Kidney (tissue), 14 donors: ENCODE results near the gene METTL17. TPM values are rescaled to one million over a fixed set of nuclear protein-coding genes. Genes with fewer than 3 reads are reported as not detected.

ENCODE experiments used
- DNase-seq, 5 donors: peaks; one replicate each; pipeline ENCODE4 v3.0.0-alpha.2; 2013 to 2020
- FAIRE-seq: peaks from 2 replicates; lab custom pipeline; 2012; peaks lifted over from hg19 to GRCh38; lab: Jason Lieb, UNC
- H3K27ac ChIP-seq, 2 donors: one replicate each; pipeline ENCODE4 v1.7.0; 2013; ENCODE audit warnings: low read depth in 2 of 2, low read length in 2 of 2, inconsistent platforms in 1 of 2
- H3K27me3 ChIP-seq: one replicate; pipeline ENCODE4 v1.7.1; 2013; ENCODE audit warnings: low read length, inconsistent platforms; ENCODE audit not compliant: control insufficient read depth, insufficient read depth
- H3K36me3 ChIP-seq, 3 donors: one replicate each; pipeline versions ENCODE4 v1.7.0 to v1.7.1; 2013; ENCODE audit warnings: low read length in 3 of 3, control low read depth in 1 of 3, inconsistent platforms in 1 of 3; ENCODE audit not compliant: insufficient read depth in 3 of 3, control insufficient read depth in 2 of 3
- H3K4me1 ChIP-seq, 3 donors: one replicate each; pipeline versions ENCODE4 v1.7.0 to v1.7.1; 2013; ENCODE audit warnings: low read length in 3 of 3, inconsistent platforms in 1 of 3, low read depth in 1 of 3; ENCODE audit not compliant: control insufficient read depth in 2 of 3, insufficient read depth in 2 of 3
- H3K4me3 ChIP-seq, 3 donors: one replicate each; pipeline versions ENCODE4 v1.7.0 to v1.8.1; 2013; ENCODE audit warnings: low read length in 3 of 3, control low read depth in 1 of 3, inconsistent platforms in 1 of 3
- H3K9ac ChIP-seq, 3 donors: one replicate each; pipeline versions ENCODE4 v1.7.0 to v1.7.1; 2013; ENCODE audit warnings: low read length in 3 of 3, control low read depth in 1 of 3, inconsistent platforms in 1 of 3
- H3K9me3 ChIP-seq, 3 donors: one replicate each; pipeline versions ENCODE4 v1.7.0 to v1.7.1; 2013; ENCODE audit warnings: low read length in 3 of 3, control low read depth in 1 of 3, inconsistent platforms in 1 of 3; ENCODE audit not compliant: control insufficient read depth in 2 of 3, insufficient read depth in 1 of 3
- CTCF ChIP-seq: IDR thresholded peaks from 3 replicates; pipeline ENCODE4 v1.5.1; 2012; ENCODE audit warnings: mild to moderate bottlenecking, moderate library complexity, borderline replicate concordance; ENCODE audit not compliant: insufficient read depth; ENCODE audit errors: extremely low read depth
- intact Hi-C: fragments of 100-400 bp; cut with DNase I; formaldehyde crosslinking; loops from one replicate; pipeline ENCODE4 v1.11.1; 2022
- polyA plus RNA-seq: library from polyadenylated mRNA; stranded (reverse); fragments of 350-450 nt; fragmentation: Illumina TruSeq; extraction: RNeasy Lipid Tissue Mini Kit (QIAGEN cat#74804); gene quantifications from one replicate; pipeline ENCODE4 v1.2.3, GENCODE V29; 2014; ENCODE audit warnings: low read depth, low replicate concordance; ENCODE audit not compliant: insufficient read depth
- total RNA-seq: library from RNA; stranded (reverse); fragmentation: NEBNext Ultra II Directional; extraction: Animal tissue kit (Norgen Biotek cat#: 25700); gene quantifications from one replicate; pipeline ENCODE4 v1.2.1, GENCODE V29; 2021
- donor health status: control.
- donor health status: control.
- donor health status: control.
- donor health status: control.
- donor health status: control.
- donor health status: DM: yes; HTN: yes; CAD: no.
- donor health status: Normal renal cell carcinoma (clear cell type).

METTL17 gene
- total and polyA plus RNA-seq, 2 donors from 2014 or later = 53.2 to 68.6 TPM

DNA sequence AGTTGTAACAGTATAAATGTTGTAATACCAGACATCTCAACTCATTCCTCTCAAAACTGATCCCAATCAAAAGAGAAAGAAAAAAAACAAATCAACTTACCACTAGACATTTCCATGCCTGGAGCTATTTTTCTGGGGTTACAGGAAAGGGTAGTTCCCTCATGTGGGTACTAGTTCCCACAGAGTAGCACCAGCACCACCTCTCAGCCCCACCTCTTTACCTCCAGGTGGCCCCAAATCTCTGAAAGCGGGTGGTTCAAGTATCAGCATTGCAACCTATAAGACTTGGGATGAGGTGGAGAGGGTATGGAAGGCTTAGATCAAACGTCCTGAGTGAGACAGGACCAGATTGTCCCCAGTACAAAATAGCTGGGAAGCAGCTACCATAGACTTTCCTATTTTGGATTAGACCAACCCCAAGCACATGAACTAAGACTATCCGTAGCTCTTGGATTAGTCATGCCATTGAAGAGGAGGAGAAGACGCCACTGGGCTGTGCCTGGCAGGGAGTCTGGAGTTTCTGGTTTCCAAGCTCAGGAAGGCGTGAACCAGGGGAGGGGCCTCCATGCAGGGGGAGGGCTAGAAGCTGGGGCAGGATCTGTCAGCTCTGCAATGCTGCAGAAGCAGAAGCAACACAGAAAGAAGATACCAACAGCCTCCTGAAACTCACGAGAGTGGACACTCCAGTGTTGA is 9.0 kb downstream of the METTL17 start, which contains the start of gene SLC39A2:
Gene SLC39A2, plus strand, starts transcription at position 620 of the 693 bp plus-strand sequence. CDS start 154 bp downstream, outside the sequence.
- Histone ChIP-seq H3K4me1 (no peaks in the 10 kb centered on the region), H3K36me3 (peaks cover 6 to 37% (median 24%) of the 10 kb centered on the region in 3 donors), H3K27ac (no peak within 1 kb of the TSS), H3K4me3 (no peak within 1 kb of the TSS), H3K9ac (no peak within 1 kb of the TSS), H3K27me3 (no peaks in the 10 kb centered on the region), H3K9me3 (no peaks in the 10 kb centered on the region)
- FAIRE-seq = no peak
- DNase-seq = peak in 2 of 5 donors; percentile 44 to 51
- no peak for TF ChIP-seq CTCF
- intact Hi-C loops = no loop called here

GRCh38 chr14:20999591-20999990 is 9.8 kb downstream of the METTL17 start:
- no peaks in the 10 kb centered on the region for H3K9me3 ChIP-seq
- DNase-seq (no peak), FAIRE-seq (no peak)
- H3K4me1 ChIP-seq = no peaks in the 10 kb centered on the region
- H3K27me3 ChIP-seq = no peaks in the 10 kb centered on the region
- H3K9ac ChIP-seq = no peak overlapping the region
- H3K4me3 ChIP-seq = no peak overlapping the region
- intact Hi-C loops = no loop called here
- peaks cover 4 to 29% (median 22%) of the 10 kb centered on the region in 3 donors for H3K36me3 ChIP-seq
- no peak for TF ChIP-seq CTCF
- H3K27ac ChIP-seq = no peak overlapping the region

GRCh38 chr14:21001218-21001617 is 11.4 kb downstream of the METTL17 start:
- H3K4me3 ChIP-seq = no peak overlapping the region
- H3K27me3 ChIP-seq = no peaks in the 10 kb centered on the region
- no peak overlapping the region for H3K9ac ChIP-seq
- DNase-seq (no peak), FAIRE-seq (no peak)
- no peaks in the 10 kb centered on the region for H3K4me1 ChIP-seq
- no peak overlapping the region for H3K27ac ChIP-seq
- intact Hi-C loops = no loop called here
- H3K9me3 ChIP-seq = no peaks in the 10 kb centered on the region
- TF ChIP-seq CTCF = no peak
- H3K36me3 ChIP-seq = peaks cover 0 to 13% (median 6%) of the 10 kb centered on the region in 3 donors
